AG09319 (cell line): ENCODE measurements around the gene RAET1G.
"Not testable (repeated sequence)": the region's sequence is repeated elsewhere in the genome, so short reads cannot be mapped to it uniquely, and the experiment has no call there.

Source experiments
- DNase-seq: peaks from one replicate; pipeline ENCODE4 v3.0.0-alpha.2; 2010; ENCODE audit warnings: low read depth; ENCODE audit errors: extremely low read depth
- CTCF ChIP-seq: IDR thresholded peaks from 2 replicates; pipeline ENCODE4 v1.5.1; 2011; ENCODE audit warnings: low read depth, mild to moderate bottlenecking, inconsistent platforms, low read length, moderate library complexity

Gene RAET1G

DNA sequence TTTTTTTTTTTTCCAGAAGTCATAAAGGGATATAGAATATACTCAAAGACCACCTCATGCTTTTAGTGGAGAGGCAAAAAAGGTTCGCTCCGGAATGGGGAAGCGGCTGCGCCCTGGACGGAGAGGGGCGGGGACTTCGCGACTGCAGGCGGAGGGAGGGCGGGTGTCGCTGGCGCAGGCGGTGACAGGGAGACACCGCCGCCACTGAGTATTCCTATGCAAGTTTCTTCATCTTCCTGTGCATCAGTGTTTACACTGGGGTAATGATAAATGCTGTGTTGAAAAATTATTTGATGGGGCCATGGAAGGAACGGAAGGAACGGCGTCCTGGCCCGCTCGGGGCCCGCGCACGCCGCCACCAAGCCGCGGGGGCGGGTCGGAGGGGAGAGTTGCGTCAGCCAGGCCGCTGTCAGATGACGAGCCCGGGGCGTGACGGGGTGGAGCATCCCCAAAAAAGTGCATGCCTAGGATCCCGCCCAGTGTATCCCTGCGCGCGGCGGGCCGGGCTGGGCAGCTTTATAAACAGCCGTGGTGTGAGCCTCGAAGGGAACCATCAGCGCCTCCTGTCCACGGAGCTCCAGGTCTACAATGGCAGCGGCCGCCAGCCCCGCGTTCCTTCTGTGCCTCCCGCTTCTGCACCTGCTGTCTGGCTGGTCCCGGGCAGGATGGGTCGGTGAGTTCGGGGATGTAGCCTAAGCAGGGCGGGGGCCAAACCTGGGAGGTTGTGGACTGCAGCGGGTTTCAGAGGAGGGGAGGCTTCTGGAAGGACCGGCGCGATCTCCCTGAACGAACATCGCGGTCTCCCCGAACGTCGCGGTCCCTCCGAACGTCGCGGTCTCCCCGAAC, 40.8 kb upstream of the RAET1G start, which contains the start of gene ULBP1:
ULBP1 (plus strand) TSS at position 482 of the 846 bp plus-strand sequence; CDS start at position 589, 107 bp downstream.
- peak; percentile 63 for DNase-seq
- peak; percentile 17 for TF ChIP-seq CTCF

DNA sequence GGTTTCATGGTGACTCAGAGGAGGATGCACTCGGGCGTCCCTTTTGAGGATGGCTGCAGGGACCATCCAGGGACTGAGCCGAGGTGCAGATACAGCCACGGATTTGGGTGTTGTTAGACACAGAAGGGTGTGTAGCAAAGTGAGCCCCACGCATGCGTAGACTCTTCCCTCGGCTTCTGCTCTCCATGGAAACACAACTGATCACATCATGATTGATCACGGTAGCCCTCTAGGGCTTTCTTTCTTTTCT, 40.2 kb upstream of the RAET1G start:
- no peak for DNase-seq
- TF ChIP-seq CTCF, result no peak

GRCh38 chr6:149962461-149963211, 39.7 kb upstream of the RAET1G start:
- no peak for DNase-seq
- no peak for TF ChIP-seq CTCF

DNA sequence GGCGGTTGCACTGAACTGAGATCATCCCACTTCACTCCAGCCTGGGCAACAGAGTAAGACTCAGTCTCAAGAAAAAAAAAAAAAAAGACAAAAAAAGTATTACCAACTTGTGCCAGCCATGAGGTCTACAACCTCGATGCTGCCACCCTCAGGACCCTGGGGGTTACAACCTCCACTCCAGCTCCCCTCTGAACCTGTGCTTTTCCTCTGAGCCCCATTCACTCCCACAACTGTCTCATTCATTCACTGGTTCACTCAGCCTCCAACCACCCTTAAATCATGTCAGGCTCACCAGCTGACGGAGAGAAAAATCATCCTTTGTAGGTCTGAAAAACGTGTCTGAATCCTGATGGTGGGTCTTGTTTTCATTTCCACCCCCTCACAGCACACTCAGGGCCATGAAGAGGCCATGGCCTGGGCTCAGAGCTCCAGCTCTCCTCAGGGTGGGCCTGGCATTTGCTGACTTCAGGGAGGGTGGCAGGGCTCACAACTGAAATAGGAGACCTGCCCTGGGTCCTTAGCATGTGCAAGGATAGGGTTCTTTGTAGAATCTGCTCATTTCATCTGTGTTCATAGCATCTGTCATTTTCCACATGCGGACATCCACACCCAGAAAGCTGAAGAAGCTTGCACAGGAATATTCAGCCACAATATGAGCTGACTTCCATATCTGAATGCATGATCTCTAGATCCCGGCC, 39.0 kb upstream of the RAET1G start:
- TF ChIP-seq CTCF, result peak; percentile 7

DNA sequence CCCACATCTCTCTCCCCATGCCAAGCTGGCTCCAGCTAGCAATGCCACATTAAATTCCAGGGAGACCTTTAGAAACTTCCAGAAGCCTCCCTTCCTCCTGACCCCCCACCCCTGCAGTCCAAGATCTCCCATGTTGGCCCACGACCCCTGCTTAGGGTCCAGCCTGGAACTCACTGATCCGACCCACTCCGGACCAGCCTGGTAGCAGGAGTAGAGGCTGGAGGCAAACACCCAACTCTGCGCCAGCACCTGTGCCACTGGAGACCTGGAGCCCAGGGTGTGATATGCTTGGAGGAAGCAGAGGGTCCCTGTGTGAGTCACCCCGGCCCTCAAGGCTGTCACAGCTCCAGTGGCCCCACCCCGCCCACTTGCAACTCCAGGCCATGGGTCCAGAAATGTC, 37.6 kb upstream of the RAET1G start:
- no peak for TF ChIP-seq CTCF
- no peak for DNase-seq

More for the DNA sequence above, 39.0 kb upstream of the RAET1G start:
- DNase-seq, result no peak

GRCh38 chr6:149959806-149960205, 36.9 kb upstream of the RAET1G start:
- not testable (repeated sequence) for DNase-seq

DNA sequence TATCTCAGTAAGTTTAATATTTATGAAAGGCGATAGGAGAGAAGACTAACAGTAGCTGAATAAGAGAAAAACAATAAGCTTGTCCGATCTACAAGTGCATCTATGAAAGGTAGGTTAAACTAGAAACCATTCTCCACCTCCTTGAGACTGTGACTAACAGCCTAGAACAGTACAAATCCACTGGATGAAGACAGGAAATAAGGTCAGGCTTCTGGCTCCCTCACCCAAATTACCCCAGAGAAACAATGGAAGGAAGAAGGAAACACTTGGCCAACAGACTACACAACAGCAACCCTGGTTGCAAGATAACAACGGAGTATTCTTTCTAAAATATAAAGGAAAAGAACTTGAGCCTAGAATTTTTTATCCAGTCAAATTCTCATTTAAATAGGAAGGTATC, 35.2 kb upstream of the RAET1G start:
- not testable (repeated sequence) for DNase-seq

DNA sequence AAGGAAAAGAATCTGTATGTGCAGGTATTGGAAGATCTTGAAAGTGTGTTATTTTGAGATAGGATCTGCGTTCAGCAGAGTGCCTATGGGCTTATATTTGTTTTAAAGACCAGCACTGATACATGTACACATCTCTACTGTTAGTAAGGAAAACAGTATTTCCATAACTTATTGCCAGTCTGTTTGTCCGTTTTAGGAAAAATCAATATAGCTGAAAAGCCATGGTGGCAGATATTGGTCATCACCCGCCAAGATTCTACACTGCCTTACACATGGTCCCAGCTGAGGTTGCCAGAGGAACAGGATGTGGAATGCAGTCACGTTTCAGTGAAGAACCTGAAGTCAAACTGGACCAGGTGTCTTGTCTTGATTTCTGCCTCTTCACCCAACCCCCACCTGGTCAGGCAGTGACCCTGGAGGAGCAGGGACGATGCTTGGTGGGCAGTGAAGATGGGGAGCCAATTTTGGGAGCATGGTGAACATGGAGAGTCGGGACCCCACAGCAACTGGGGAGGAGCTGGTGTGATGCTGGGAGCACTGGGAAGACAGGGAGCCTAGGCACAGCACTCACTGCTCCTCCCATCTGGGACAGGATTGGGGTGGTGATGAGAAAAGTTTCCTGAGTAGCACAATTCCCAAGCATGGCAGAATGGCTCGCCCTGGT, 32.9 kb upstream of the RAET1G start:
- not testable (repeated sequence) for DNase-seq

DNA sequence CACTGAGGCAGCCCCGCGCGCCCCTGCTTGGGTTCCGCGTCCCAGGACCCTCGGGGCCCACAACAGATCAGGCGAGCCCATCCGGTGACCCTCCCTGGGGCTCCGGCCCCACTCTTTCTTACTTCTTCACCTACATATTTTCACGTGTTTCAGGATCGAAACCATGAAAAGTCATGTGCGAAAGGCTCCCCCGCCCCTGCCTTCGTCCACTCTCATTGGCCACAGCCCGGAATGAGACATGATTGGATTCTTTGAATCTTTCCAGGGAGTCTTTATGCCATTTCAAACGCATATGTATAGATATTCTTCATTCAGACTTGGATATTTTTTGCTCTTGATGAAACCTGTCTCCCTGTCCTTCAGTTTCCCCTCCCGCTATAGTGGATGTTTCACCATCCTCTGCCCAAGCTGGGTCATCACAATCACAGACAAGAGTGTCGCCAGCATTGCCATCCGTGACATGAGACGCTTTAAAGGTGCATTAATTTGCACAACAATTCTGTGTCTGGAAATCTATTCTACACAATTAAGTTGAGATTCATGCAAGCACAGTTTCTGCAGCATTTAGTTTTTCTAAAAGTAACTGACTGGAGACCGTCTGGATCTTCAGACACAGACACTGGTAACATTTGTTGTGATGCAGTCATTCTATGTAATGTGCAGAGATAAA, 32.2 kb upstream of the RAET1G start:
- DNase-seq, result not testable (repeated sequence)

- not testable (repeated sequence) for DNase-seq
Observed at GRCh38 chr6:149954328-149954983, 31.5 kb upstream of the RAET1G start.

DNA sequence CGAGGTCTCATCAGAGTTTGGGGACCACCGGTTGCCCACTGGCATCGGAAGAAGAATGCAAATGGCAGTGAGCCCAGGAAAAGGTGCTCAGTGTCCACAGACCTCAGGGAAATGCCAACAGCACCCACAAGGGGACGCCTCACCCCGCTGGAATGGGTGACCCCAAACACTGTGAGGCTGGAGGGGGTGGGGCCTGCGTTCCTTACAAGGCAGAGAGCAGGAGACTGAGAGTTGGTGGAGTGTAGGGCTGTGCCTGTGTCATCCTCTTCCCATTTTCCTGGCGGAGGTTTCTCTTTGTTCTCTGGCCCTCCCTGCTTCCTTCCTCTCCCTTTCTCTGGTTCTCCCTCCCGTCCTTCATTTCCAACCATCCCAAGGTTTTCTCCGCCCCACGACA, 31.0 kb upstream of the RAET1G start:
- DNase-seq, result not testable (repeated sequence)

- DNase-seq, result not testable (repeated sequence)
Observed at GRCh38 chr6:149953390-149953789, 30.5 kb upstream of the RAET1G start.
